Choroid plexus epithelial cell (primary cell): Measurements from ENCODE around the gene LAMA4.

ENCODE experiments used
- DNase-seq: peaks from one replicate; pipeline ENCODE4 v3.0.0-alpha.2; 2010; ENCODE audit warnings: low read depth
- H3K4me3 ChIP-seq: 2 replicates; pipeline ENCODE4 v1.5.1; 2011; ENCODE audit warnings: low read depth, mild to moderate bottlenecking, control low read depth, low read length, moderate library complexity
- TF ChIP-seq, protein P1 (sequence below): conservative IDR thresholded peaks from 2 replicates; pipeline ENCODE4 v1.5.1; 2011; ENCODE audit warnings: low read depth, mild to moderate bottlenecking, control low read depth, inconsistent platforms, low read length, moderate library complexity

Gene LAMA4, protein sequence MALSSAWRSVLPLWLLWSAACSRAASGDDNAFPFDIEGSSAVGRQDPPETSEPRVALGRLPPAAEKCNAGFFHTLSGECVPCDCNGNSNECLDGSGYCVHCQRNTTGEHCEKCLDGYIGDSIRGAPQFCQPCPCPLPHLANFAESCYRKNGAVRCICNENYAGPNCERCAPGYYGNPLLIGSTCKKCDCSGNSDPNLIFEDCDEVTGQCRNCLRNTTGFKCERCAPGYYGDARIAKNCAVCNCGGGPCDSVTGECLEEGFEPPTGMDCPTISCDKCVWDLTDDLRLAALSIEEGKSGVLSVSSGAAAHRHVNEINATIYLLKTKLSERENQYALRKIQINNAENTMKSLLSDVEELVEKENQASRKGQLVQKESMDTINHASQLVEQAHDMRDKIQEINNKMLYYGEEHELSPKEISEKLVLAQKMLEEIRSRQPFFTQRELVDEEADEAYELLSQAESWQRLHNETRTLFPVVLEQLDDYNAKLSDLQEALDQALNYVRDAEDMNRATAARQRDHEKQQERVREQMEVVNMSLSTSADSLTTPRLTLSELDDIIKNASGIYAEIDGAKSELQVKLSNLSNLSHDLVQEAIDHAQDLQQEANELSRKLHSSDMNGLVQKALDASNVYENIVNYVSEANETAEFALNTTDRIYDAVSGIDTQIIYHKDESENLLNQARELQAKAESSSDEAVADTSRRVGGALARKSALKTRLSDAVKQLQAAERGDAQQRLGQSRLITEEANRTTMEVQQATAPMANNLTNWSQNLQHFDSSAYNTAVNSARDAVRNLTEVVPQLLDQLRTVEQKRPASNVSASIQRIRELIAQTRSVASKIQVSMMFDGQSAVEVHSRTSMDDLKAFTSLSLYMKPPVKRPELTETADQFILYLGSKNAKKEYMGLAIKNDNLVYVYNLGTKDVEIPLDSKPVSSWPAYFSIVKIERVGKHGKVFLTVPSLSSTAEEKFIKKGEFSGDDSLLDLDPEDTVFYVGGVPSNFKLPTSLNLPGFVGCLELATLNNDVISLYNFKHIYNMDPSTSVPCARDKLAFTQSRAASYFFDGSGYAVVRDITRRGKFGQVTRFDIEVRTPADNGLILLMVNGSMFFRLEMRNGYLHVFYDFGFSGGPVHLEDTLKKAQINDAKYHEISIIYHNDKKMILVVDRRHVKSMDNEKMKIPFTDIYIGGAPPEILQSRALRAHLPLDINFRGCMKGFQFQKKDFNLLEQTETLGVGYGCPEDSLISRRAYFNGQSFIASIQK (N-terminal part only)

DNA sequence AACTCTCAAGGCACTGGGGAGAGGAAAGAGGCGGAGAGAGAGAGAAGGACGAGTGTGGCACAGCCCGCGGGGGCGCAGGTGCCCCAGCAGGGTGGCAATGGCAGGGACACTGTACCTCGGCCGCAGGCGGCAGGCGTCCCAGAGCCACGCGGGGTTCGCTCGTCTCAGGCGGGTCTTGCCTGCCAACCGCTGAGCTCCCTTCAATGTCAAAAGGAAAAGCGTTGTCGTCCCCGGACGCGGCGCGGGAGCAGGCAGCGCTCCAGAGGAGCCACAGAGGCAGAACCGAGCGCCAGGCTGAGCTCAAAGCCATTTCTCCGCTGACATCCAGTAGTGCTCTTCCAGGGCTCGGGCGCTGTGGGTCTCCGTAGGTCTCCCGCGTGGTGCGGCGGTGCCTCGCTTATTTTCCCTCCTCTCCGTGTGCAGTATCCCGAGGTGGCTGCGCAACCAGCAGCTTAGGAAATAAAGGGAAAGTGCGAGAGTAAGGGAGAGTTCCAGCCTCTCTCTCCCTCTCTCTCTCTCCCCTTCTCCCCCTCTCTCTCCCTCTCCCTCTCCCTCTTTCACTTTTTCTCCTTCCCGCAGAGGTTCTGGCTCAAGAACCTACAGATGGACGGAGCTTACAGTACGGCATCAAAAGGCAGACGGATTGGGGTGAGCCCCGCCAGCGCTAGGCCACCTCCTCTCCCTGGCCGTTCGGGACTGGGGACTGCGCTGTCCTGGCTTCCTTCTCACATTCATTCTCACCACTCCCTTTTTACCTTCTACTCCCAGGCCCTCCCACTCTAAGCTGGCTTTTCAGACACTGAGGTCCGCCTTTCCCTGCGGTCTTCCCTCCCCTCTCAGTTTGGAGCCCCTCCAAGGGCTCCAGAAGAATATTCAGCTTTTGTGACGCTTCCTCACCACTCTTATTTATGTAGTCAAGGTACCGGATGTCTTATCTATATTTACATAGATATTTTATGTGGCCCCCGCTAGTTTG lies at the start of gene LAMA4:
TSS of gene LAMA4 (minus strand) at position 727 of the 976 bp plus-strand sequence. CDS start at position 310, 417 bp downstream.
- H3K4me3 ChIP-seq: peak within 1 kb of the TSS; percentile 81
- TF ChIP-seq, protein P1, sequence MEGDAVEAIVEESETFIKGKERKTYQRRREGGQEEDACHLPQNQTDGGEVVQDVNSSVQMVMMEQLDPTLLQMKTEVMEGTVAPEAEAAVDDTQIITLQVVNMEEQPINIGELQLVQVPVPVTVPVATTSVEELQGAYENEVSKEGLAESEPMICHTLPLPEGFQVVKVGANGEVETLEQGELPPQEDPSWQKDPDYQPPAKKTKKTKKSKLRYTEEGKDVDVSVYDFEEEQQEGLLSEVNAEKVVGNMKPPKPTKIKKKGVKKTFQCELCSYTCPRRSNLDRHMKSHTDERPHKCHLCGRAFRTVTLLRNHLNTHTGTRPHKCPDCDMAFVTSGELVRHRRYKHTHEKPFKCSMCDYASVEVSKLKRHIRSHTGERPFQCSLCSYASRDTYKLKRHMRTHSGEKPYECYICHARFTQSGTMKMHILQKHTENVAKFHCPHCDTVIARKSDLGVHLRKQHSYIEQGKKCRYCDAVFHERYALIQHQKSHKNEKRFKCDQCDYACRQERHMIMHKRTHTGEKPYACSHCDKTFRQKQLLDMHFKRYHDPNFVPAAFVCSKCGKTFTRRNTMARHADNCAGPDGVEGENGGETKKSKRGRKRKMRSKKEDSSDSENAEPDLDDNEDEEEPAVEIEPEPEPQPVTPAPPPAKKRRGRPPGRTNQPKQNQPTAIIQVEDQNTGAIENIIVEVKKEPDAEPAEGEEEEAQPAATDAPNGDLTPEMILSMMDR: no peak
- peak; percentile 91 for DNase-seq

DNA sequence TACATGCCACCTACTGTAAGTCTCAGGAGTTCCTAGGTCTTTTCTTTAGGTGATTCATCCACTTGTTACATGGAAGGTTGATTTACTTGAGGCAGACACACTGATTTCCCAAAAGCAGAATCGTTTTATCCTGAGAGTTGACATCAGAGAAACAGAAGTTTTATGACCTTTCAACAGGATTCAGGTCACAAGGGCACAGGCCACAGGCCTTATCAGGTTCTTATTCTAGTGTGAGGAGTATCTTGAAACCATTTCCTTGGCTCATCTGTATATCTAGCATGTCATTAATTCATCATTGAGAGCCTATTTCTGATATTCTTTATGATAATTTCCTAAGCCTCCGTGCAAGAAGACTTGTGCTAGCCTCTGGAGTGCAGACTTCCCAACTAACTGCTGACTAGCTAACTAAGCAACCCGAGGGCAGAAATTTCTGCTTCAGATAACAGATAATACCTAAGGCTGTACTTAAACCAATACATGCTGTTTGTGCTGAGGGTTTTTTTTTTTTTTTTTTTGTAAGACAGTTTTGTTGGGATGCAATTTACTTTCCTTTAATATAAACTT lies 47.9 kb upstream of the LAMA4 start:
- TF ChIP-seq, protein P1: no peak
- DNase-seq: no peak
- no peak overlapping the region for H3K4me3 ChIP-seq

DNA sequence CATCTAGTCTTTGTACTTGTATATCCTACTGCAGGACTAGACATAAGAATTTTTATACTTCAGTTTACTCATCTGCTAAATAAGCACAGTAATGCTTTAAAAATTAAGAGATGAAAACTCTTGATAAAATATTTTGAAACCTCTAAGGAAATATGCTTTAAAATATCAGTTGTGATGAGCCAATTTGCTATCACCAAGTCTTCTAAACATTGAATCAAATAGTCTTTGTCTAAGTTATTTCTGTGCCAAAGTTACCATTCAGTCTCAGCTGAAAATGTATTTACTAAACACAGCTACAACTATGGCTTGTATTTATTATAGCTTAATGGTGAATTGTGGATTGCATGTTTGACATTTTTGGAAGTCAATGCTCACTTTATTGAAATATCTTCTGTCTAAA lies 46.5 kb upstream of the LAMA4 start:
- TF ChIP-seq, protein P1: no peak
- DNase-seq: no peak
- no peak overlapping the region for H3K4me3 ChIP-seq

DNA sequence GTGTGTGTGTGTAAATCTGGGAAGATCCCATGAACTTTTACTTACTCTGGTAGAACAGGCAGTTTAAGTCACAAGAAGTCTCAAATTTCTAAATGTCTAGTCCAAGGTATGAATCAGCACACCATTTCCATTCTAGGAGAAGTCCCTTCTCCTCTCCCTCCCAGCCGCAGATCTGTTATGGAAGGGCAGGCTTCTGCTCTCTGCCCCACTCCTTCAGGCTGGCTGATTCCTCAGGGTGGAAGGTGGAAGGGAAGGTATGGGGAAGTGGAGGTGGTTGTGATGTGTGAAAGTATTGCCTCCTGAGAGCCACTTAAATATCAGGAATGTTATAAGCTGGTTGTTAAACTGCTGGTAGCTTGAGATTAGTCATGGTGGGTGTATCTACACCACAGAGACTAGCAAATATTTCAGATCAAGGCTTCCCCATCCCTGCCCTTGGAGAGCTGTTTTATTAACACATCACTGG lies 44.5 kb upstream of the LAMA4 start:
- DNase-seq: peak; percentile 89
- no peak overlapping the region for H3K4me3 ChIP-seq
- TF ChIP-seq, protein P1: no peak

DNA sequence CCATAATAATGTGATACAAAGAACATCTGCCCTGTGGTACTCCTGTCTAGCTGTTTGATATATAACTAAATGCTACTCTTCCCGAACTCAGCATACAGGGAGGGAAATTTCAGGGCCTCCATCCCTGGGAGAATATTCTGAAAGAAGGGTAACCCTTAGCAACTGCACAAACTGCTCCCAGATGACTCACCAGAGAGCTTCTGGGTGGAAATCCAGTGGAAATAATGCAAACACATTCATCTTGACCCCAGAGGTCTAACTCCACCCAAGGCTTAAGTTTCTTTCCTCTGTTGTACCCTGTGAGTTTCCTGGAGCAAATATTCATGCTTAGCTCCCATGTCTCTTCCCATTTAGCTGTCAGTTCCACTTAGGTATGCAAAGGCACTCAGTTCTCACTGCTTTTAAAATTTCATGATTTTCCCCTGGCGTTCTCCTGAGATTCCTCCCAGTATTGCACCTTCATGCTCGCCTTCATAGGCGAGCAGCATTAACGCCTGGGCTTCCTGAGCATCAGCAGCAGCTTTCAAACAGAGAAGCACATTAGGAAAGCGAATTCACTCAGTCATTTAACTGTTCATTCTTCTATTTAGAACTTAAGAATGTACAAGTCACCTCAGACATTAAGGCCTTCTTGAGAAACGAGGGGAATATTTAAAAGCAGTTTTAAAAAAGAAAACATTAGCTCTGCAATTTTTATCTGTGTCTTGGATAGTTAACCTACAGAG lies 43.8 kb upstream of the LAMA4 start:
- TF ChIP-seq, protein P1: no peak
- H3K4me3 ChIP-seq: no peak overlapping the region
- DNase-seq: peak; percentile 97
